ENCODE results near the gene MEA1. TPM values are rescaled to one million over a fixed set of nuclear protein-coding genes. Genes with fewer than 3 reads are reported as not detected.

The MEA1 gene
- total and polyA plus RNA-seq, 2 experiments from 2014 or later = 70.5 to 205 TPM

GRCh38 chr6:42969431-42969830, 44.3 kb downstream of the MEA1 start:
- H3K4me3 ChIP-seq = no peak overlapping the region
- Mint-ChIP-seq H3K4me1 (peaks cover 6% of the 10 kb centered on the region; the same call in 2 of the 3 replicates), H3K36me3 (ENCODE audit: low read depth) (peaks cover 6% of the 10 kb centered on the region; the same call in 2 of the 3 replicates), H3K9me3 (no peaks in the 10 kb centered on the region), H3K27me3 (ENCODE audit: insufficient read depth, low read depth, poor library complexity) (peaks cover 6% of the 10 kb centered on the region), H3K27ac (no peak overlapping the region), H3K4me3 (no peak overlapping the region)
- 0 out of 2 replicates have a peak, but pooled peaks cover 2% of the 10 kb centered on the region for H3F3A ChIP-seq (replicated peaks; ENCODE audit: low read depth)
- H3K4me1 ChIP-seq (ENCODE audit: insufficient read depth) = no peaks in the 10 kb centered on the region
- no peaks in the 10 kb centered on the region for H3K79me2 ChIP-seq (replicated peaks; ENCODE audit: insufficient read depth)
- DNase-seq (ENCODE audit: low spot score) (no peak), ATAC-seq (no peak)
- no peaks in the 10 kb centered on the region for H3K27me3 ChIP-seq (ENCODE audit: insufficient read depth)
- no peak overlapping the region for H2AFZ ChIP-seq
- H3K27ac ChIP-seq (ENCODE audit: low read depth) = no peak overlapping the region
- TF ChIP-seq CTCF (conservative IDR thresholded peaks at IDR 0.05; ENCODE audit: low read depth in 2 of 2) = no peak
- no peak for TF ChIP-seq ZNF114 (CRISPR knock-in tag; IDR thresholded peaks at IDR 0.05)
- no peak for TF ChIP-seq EZH2 (IDR thresholded peaks at IDR 0.05; ENCODE audit: low read depth, unreplicated experiment)
- no peak for TF ChIP-seq NANOG (IDR thresholded peaks at IDR 0.05; ENCODE audit: borderline replicate concordance)
- TF ChIP-seq JUNB (IDR thresholded peaks at IDR 0.05; ENCODE audit: unreplicated experiment) = no peak
- TF ChIP-seq ZNF462 (CRISPR knock-in tag; IDR thresholded peaks at IDR 0.05) = no peak
- no peak for TF ChIP-seq EZH2phosphoT487 (IDR thresholded peaks at IDR 0.05; ENCODE audit: unreplicated experiment)
- TF ChIP-seq ETS1 (IDR thresholded peaks at IDR 0.05) = no peak
- TF ChIP-seq CREB1 (CRISPR knock-in tag; IDR thresholded peaks at IDR 0.05; ENCODE audit: low read depth) = no peak
- TF ChIP-seq ZNF331 (CRISPR knock-in tag; IDR thresholded peaks at IDR 0.05; ENCODE audit: low read depth) = no peak
- TF ChIP-seq STAT1 (IDR thresholded peaks at IDR 0.05; ENCODE audit: unreplicated experiment) = no peak
- no peaks in the 10 kb centered on the region for H3K9me2 ChIP-seq (ENCODE audit: insufficient read depth)
- H4K20me1 ChIP-seq (replicated peaks; ENCODE audit: insufficient read depth) = no peaks in the 10 kb centered on the region
- no peaks in the 10 kb centered on the region; the same call in 1 of the 2 replicates for H3K36me3 ChIP-seq (ENCODE audit: insufficient read depth)
- H3K4me2 ChIP-seq = no peak overlapping the region
